NCI-H1092 (cell line): Measurements from ENCODE around the gene GBP2.
"Not testable (repeated sequence)": the region's sequence is repeated elsewhere in the genome, so short reads cannot be mapped to it uniquely, and the experiment has no call there.

Source experiments
- DNase-seq: peaks from one replicate; lab custom pipeline; 2025; lab: John Stamatoyannopoulos, UW

The GBP2 gene

DNA sequence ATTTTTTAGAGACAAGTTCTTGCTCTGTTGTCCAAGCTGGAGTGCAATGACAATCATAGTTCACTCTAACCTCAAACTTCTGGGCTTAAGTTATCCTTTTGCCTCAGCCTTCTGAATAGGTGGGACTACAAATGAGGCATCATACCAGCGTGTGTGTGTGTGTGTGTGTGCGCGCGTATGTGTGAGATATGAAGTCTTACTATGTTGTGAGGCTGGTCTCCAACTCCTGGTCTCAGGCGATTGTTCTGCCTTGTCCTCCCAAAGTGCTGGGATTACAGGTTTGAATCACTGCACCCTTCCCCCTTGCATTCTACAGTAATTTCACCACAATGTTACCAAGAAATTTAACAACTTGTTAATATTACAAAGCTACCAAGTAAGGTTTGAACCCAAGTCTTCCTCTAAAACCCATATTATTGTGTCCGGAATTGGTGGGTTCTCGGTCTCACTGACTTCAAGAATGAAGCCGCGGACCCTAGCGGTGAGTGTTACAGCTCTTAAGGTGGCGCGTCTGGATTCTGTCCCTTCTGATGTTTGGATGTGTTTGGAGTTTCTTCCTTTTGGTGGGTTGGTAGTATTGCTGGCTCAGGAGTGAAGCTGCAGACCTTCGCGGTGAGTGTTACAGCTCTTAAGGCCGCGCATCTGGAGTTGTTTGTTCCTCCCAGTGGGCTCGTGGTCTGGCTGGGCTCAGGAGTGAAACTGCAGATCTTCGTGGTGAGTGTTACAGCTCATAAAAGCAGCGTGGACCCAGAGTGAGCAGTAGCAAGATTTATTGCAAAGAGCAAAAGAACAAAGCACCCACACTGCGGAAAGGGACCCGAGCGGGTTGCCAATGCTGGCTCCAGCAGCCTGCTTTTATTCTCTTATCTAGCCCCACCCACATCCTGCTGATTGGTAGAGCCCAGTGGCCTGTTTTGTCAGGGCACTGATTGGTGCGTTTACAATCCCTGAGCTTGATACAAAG, 970 bp upstream of the GBP2 start:
- DNase-seq, result not testable (repeated sequence)

DNA sequence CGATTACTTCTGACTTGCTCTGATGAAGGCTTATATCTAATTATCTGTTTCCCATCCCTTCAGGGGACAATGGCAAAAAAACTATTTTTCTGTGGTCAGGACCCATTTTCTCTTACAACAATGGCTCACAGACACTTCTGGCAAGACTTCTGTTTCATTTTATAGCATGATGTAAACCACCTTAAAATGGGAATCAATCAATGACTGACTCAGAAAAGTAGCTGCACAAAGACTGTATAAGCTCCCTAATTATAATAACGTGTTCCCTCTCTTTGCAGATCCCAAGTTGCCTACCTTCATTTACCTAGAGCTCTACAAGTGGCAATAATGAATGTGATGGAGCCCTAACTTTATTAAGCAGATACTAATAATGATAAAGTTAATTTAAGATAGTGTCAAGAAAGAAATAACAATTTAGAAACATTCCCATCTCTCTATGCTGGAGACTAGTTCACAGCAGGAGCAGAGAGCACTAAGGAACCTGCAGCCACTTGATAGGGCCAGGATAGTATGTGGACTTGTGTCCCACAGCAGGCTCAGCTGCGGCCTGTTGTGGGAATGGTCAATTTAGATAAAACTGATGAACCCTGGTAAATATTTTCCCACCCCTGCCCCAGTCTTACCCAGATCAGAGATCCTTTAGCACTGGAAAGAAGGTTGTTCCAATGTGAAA, 538 bp downstream of the GBP2 start:
- no peak for DNase-seq

GRCh38 chr1:89121641-89122040, 4.3 kb downstream of the GBP2 start:
- DNase-seq, result no peak

DNA sequence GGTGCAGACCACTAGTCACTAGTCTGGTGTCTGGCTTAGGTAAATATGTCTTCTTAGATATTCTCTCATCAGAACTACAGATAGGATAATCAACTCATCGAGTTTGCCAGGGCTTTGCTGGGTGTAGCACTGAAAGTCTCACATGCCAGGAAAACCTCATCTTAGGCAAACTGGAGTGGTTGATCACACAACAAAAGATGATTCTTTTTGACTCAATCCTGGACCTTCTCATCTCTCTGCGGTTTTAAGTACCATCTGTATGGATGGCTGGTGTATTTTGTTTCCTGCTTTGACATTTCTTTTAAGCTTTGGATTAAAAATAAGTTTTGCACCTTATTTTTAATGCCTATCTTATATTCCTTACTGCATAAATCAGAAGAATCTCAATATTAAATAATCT, 11.3 kb downstream of the GBP2 start:
- DNase-seq, result no peak

GRCh38 chr1:89112871-89113613, 12.9 kb downstream of the GBP2 start:
- DNase-seq, result no peak

DNA sequence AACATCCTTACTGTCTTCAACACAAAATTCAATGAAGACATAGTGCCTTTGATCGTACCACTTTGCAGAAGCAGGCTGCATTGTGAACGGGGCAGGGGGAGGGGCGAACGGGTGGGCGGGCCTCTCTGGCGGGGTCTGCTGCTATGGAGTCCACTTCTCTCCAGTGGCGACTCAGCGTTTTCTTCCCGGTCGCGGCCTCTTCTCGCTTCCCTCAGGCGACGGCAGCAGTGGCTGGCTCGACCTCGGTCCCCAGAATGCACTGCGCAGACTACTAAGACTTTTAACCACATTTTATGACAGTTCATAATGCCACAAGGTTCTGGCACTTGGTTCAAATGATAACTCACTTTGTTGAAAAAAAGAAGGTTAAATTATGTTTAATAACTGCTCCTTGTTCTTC, 21.2 kb downstream of the GBP2 start:
- no peak for DNase-seq

GRCh38 chr1:89104147-89104546, 21.8 kb downstream of the GBP2 start:
- DNase-seq, result no peak

- DNase-seq, result no peak
Observed at GRCh38 chr1:89102021-89102420, 23.9 kb downstream of the GBP2 start.

- no peak for DNase-seq
Observed at GRCh38 chr1:89100412-89100811, 25.5 kb downstream of the GBP2 start.

GRCh38 chr1:89098857-89099256, 27.1 kb downstream of the GBP2 start:
- no peak for DNase-seq

DNA sequence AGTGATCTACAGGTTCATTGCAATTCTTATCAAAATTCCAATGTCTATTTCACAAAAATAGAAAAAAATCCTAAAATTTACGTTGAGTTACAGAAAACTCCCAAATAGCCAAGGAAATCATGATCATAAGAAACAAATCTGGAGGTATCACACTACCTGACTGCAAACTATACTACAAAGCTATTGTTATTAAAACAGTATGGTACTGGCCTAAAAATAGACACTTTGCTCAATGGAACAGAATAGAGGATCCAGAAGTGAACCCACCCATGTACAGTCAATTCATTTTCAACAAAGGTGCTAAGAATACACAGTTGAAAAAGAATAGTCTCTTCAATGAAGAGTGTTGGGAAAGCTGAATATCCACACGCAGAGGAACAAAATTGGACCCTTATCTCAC, 30.2 kb downstream of the GBP2 start:
- DNase-seq, result no peak

DNA sequence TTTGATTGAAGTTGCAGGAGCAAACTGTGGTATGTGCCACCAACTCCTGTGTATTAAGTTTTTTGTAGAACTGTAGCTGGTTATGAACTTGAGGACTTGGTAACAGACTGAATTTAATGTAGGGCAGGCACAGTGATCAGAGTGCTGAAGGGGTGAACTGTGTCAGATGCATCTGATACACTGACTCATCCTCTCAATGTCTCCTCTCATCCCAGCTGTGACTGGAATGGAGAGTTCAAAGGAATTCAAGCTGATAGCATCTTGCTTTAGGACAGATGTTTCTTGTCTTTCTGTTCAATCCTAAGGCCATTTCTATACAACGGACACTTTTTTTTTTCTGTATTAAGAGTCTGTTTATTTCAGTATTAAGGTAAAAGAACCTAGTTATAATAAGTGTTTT, 36.0 kb downstream of the GBP2 start:
- DNase-seq, result no peak

GRCh38 chr1:89088572-89088971, 37.3 kb downstream of the GBP2 start:
- no peak for DNase-seq

GRCh38 chr1:89087241-89087640, 38.7 kb downstream of the GBP2 start:
- no peak for DNase-seq

DNA sequence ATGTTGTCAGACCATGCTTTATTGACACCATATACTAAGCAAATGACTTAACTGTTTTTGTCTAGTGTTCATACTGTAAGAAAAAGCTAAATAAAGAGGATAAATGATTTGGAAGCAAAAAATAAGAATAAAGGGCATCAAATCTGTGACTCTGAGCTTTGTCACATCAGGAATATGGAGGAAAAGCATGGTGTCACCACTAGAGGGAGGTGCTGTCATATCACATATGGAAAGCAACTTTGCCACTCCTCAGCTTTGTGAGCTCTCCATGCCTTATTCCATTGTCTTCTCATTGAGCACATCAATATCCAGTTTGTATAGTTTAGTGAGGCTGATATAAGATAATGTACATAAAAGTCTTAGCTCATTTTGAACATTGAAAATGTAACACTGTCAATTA, 40.1 kb downstream of the GBP2 start:
- peak; percentile 48 for DNase-seq

DNA sequence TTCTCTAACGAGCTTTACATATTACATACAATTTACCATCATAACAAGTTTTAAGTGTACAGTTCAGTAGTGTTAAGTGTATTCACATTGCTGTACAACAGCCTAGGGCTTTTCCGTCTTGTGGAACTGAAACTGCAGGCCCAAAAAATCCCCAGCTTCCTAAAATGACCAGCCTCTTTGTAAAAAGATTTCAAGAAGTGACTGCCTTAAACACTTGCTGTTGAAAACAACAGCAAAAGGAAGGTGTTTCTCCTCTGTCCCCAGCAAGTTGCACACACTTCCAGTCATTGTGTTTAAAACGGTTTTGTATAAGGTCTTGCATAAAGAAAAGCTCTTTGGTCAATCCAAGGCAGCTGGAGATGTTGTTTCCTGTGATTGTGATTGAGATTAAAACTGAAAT, 44.9 kb downstream of the GBP2 start:
- no peak for DNase-seq

- DNase-seq, result not testable (repeated sequence)
Observed at GRCh38 chr1:89080068-89080467, 45.8 kb downstream of the GBP2 start.

- DNase-seq, result not testable (repeated sequence)
Observed at GRCh38 chr1:89072466-89073065, 53.3 kb downstream of the GBP2 start.

GRCh38 chr1:89070509-89070908, 55.4 kb downstream of the GBP2 start:
- DNase-seq, result no peak

- no peak for DNase-seq
Observed at GRCh38 chr1:89069951-89070350, 56.0 kb downstream of the GBP2 start.

DNA sequence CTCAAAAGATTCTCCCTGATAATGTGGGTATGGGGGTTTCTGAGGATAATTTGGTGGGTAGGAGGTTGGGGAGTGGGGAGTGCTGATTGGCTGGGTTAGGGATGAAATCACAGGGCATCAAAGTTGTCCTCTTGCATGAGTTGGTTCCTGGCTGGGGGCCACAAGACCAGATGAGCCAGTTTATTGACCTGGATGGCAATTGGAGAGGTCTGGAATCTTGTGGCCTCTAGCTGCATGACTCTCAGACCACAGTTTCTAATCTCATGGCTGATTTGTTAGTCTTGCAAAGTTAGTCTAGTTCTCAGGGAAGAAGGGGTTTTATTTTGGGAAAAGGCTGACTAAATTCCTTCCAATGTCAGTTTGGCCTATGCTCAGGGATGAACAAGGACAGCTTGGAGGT, 57.6 kb downstream of the GBP2 start:
- DNase-seq, result no peak
